GM18502 (cell line): ENCODE data around the gene CRYBB3.
"Not testable (repeated sequence)": the region's sequence is repeated elsewhere in the genome, so short reads cannot be mapped to it uniquely, and the experiment has no call there.

ENCODE experiments used
- ATAC-seq: cut with Tn5 transposase; IDR thresholded peaks from one replicate; pipeline ENCODE4 v1.9.1; 2021; ENCODE audit warnings: mild to moderate bottlenecking; ENCODE audit not compliant: unreplicated experiment, poor library complexity

The CRYBB3 gene

GRCh38 chr22:25202290-25202921 is 2.7 kb downstream of the CRYBB3 start:
- no peak for ATAC-seq

DNA sequence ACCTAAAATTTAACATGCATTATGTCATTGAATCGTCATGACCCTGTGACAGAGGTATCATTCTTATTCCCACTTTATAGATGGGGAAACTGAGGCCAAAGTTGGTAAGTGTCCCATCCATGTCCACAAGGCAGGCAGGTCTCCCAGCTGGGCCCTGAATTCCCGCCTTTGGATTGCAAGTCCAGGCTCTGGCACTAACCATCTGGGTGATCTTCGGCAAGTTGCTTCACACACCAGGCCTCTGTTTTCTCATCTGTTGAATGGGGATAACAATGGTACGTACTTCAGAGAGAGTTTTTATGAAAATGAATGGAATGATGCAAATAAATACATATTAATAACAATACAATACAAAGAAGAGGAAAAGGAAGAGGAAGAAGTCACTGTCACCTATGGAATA is 3.4 kb downstream of the CRYBB3 start:
- no peak for ATAC-seq

GRCh38 chr22:25204547-25204946 is 4.9 kb downstream of the CRYBB3 start:
- ATAC-seq, result not testable (repeated sequence)

DNA sequence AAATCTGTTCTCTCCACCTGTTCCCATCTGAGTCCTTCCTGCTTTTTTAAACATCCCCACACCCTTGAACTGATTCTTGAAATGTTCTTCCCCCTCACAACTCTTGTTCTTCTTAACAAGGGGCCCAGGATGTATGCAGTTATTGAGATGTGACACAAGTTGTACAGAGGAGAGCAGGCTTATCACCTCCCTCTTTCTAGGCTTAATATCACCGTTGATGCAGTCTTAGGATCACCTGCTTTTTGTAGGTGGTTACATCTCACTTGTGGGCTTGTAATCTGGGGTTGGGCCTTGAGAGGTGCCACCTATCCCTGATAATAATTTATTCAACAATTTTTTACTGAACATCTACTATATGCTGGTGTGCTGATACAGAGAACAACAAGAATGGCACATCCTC is 6.2 kb downstream of the CRYBB3 start:
- ATAC-seq, result no peak

GRCh38 chr22:25206998-25207397 is 7.3 kb downstream of the CRYBB3 start:
- ATAC-seq, result no peak

DNA sequence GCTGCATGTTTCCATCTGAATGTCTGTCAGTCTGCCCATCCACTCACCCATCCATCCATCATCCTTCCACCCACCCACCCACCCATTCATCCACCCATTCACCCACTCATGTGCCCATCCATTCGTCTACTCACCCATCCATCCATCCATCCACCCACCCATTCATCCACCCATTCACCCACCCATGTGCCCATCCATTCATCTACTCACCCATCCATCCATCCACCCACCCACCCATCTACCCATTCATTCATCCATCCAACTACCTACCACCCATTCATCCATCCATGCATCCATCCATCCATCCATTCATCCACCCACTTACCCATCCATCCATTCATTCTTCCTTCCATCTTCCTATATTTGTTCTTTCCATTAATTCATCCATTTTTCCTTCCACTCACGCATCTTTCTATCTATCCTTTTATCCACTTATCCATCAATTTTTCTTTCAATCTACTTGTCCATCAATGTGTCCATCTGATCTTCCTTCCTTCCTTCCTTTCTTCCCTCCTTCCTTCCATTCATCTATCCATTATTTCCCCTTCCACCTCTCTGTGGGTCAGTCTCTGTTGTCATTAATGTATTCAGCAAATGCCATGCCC is 8.0 kb downstream of the CRYBB3 start:
- ATAC-seq, result no peak

DNA sequence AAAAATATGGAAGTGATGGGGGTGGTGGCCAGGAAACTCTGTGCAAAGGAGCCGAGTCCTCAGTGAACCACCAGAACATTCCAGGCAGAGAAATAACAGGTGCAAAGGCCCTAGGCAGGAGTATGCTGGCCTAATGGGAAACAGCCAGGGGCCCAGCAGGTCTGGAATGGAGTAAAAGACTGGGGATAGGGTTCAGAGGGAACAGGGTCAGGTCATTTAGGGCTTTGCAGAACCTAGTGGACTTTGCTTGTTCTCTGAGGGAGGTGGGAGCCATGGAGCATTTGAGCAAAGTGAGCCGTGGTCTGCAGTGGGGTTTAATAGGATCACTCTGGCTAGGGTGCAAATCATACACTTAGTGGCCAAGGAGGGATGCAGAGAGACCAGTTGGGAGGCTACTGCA is 8.7 kb downstream of the CRYBB3 start:
- ATAC-seq, result no peak

- no peak for ATAC-seq
Measured at GRCh38 chr22:25208743-25209505, 9.3 kb downstream of the CRYBB3 start.

- no peak for ATAC-seq
Measured at GRCh38 chr22:25210793-25211192, 11.1 kb downstream of the CRYBB3 start.

DNA sequence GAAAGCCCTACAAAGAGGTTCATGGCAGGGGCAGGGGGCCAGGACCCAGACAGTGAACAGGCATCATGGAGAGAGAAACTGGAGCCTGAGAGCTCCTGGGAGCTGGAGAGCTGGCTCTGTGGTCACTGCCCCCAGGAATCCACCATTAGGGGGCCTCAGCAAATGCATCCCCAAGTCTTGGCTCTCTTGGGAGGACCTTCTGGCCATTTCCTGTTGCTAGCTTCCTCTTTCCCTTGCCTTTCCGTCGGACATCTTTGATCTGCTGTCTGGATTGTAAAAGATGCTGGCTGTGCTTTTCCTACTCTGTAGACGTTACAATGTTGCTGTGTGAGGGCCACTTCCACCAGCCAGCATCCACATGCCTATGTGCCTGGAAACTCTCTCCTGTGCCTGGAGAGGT is 12.7 kb downstream of the CRYBB3 start:
- ATAC-seq, result no peak

GRCh38 chr22:25213221-25213620 is 13.6 kb downstream of the CRYBB3 start:
- ATAC-seq, result no peak

DNA sequence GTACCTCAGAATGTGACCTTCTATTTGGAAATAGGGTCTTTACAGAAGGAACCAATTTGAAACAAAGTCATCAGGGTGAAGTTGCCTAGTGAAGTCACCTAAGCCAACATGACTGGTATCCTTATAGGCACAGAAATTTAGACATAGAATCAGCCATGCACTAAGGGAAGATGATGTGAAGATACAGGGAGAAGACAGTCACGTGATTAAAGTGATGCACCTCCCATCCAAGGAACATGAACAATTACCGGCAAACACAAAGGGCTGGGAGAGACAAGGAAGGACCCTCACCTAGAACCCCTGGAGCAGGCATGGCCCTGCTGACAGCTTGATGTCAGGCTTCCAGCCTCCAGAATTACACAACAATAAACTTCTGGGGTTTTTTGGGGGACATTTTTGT is 16.6 kb downstream of the CRYBB3 start:
- ATAC-seq, result no peak

GRCh38 chr22:25219211-25219689 is 19.6 kb downstream of the CRYBB3 start, which contains the start of gene CRYBB2:
Gene CRYBB2 (plus strand): TSS chr22:25219639. CDS start chr22:25221430, 1,791 bp downstream.
- no peak for ATAC-seq

- ATAC-seq, result no peak
Measured at GRCh38 chr22:25219948-25220442, 20.3 kb downstream of the CRYBB3 start.

DNA sequence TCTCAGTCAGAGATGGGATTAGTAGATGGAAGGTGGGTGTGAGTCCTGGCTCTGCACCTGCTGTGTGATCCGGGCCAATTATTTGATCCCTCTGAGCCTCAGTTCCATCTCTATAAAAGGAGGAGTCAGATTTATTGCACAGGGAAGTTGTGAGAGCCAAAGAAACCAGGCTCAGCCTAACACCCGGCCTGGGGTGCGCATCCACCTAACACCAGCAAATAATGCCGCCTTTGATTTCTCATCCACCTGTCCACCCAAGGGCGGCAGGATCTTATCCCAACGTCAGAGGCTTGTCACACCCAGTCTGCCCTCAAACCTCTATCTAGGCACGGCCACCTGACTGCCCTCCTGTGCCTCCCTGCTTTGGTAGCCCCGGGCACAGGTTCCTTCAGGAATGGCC is 22.1 kb downstream of the CRYBB3 start:
- no peak for ATAC-seq

GRCh38 chr22:25223269-25223850 is 23.7 kb downstream of the CRYBB3 start:
- no peak for ATAC-seq

- no peak for ATAC-seq
Measured at GRCh38 chr22:25228822-25229221, 29.2 kb downstream of the CRYBB3 start.

GRCh38 chr22:25230760-25231159 is 31.1 kb downstream of the CRYBB3 start:
- ATAC-seq, result not testable (repeated sequence)

DNA sequence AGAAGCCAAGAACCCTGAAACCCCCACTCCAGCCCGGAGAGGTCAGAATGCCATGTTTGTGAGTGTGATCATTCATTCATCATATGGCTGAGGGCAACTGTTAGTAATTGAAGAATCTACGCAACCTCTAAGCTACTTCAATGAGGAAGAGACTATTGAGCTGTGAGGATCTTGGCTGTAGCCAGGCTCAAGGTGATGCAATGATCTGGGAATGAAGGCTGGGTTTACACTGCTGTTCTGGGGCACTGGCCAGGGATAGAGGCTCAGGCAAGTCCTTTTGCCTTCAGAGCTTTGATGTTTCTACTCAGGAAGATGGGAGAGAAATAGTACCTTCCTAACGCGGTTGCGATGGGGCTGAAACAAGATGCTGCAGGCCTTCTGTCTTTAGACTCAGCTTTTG is 32.6 kb downstream of the CRYBB3 start:
- ATAC-seq, result no peak

GRCh38 chr22:25233706-25234105 is 34.0 kb downstream of the CRYBB3 start:
- not testable (repeated sequence) for ATAC-seq
